Endothelial cell of umbilical vein (primary cell): Measurements from ENCODE around the gene MRPS26. TPM values are rescaled to one million over a fixed set of nuclear protein-coding genes. Genes with fewer than 3 reads are reported as not detected.

ENCODE experiments used
- BruUV-seq: library from RNA; stranded (reverse); fragments of 400-500 nt; replicated peaks from 2 replicates; lab custom pipeline; 2021; lab: Mats Ljungman, UMichigan
- CTCF ChIA-PET: fragments of 300-600, 350-600 bp; sonication (Branson Sonifier 250); formaldehyde crosslinking; loops from one replicate; lab custom pipeline; 2021; ENCODE audit warnings: antibody characterized with exemption, inconsistent platforms; lab: Charles Lee
- POLR2A ChIA-PET: fragments of 300-600, 350-600 bp; sonication (Branson Sonifier 250); formaldehyde crosslinking; loops from one replicate; lab custom pipeline; 2021; ENCODE audit warnings: antibody characterized with exemption, inconsistent platforms; lab: Charles Lee
- DNase-seq: peaks from one replicate; pipeline ENCODE4 v3.0.0-alpha.2; 2011; ENCODE audit warnings: low read depth, low spot score
- FAIRE-seq: peaks from 2 replicates; lab custom pipeline; 2011; peaks lifted over from hg19 to GRCh38; lab: Jason Lieb, UNC
- H2AFZ ChIP-seq: 2 replicates; pipeline ENCODE4 v1.6.0; 2012; ENCODE audit warnings: low read depth, low read length, control low read depth, inconsistent platforms
- H3K27ac ChIP-seq: 2 replicates; pipeline ENCODE4 v1.5.1; 2011; ENCODE audit warnings: low read depth, mild to moderate bottlenecking, control low read depth, low read length, moderate library complexity; ENCODE audit not compliant: insufficient read depth
- H3K27me3 ChIP-seq, 2 experiments: 2 replicates each; pipeline versions ENCODE4 v1.6.0 to v1.6.1; 2011; ENCODE audit warnings: low read length in 2 of 2, mixed read lengths in 1 of 2; ENCODE audit not compliant: control insufficient read depth in 2 of 2, insufficient read depth in 2 of 2
- H3K36me3 ChIP-seq, 2 experiments: 2 replicates in 1 of 2; 3 replicates in 1 of 2; pipeline ENCODE4 v1.5.1; 2011; ENCODE audit warnings: low read length in 2 of 2, mild to moderate bottlenecking in 1 of 2, moderate library complexity in 1 of 2; ENCODE audit not compliant: control insufficient read depth in 2 of 2, insufficient read depth in 2 of 2; ENCODE audit errors: extremely low read depth in 1 of 2
- H3K4me1 ChIP-seq: 3 replicates; pipeline ENCODE4 v1.5.1; 2011; ENCODE audit warnings: mild to moderate bottlenecking, low read length; ENCODE audit not compliant: control insufficient read depth, insufficient read depth; ENCODE audit errors: extremely low read depth
- H3K4me2 ChIP-seq: 2 replicates; pipeline ENCODE4 v1.6.1; 2011; ENCODE audit warnings: low read length, control low read depth, mixed read lengths; ENCODE audit not compliant: insufficient read depth
- H3K4me3 ChIP-seq, 3 experiments: fragments of 200-600 bp in 1 of 3; sonication (generic), shearing (Covaris generic) in 1 of 3; replicated peaks in 1 of 3; 2 replicates each; pipeline ENCODE4 v1.5.1; 2011 to 2016; ENCODE audit warnings: control low read depth in 3 of 3, low read length in 3 of 3, mild to moderate bottlenecking in 2 of 3, inconsistent platforms in 1 of 3, low read depth in 1 of 3, moderate library complexity in 1 of 3; ENCODE audit not compliant: insufficient read depth in 1 of 3
- H3K79me2 ChIP-seq: 2 replicates; pipeline ENCODE4 v1.6.0; 2012; ENCODE audit warnings: low read length, inconsistent platforms; ENCODE audit not compliant: control insufficient read depth, insufficient read depth
- H3K9ac ChIP-seq: replicated peaks from 2 replicates; pipeline ENCODE3; 2011; ENCODE audit warnings: low read length, control low read depth; ENCODE audit not compliant: insufficient read depth; ENCODE audit errors: extremely low read depth
- H3K9me1 ChIP-seq: replicated peaks from 3 replicates; pipeline ENCODE4 v1.6.0; 2011; ENCODE audit warnings: mild to moderate bottlenecking, low read length; ENCODE audit not compliant: control insufficient read depth, insufficient read depth; ENCODE audit errors: extremely low read depth
- H3K9me3 ChIP-seq: replicated peaks from 2 replicates; pipeline ENCODE4 v1.5.1; 2012; ENCODE audit warnings: low read length, inconsistent platforms; ENCODE audit not compliant: control insufficient read depth, insufficient read depth
- H4K20me1 ChIP-seq: replicated peaks from 2 replicates; pipeline ENCODE3; 2011; ENCODE audit warnings: mild to moderate bottlenecking, low read length; ENCODE audit not compliant: control insufficient read depth, insufficient read depth; ENCODE audit errors: extremely low read depth
- CTCF ChIP-seq, 2 donors: IDR thresholded peaks; 1 replicate in 1 of 2; 2 replicates in 1 of 2; pipeline ENCODE4 v1.5.1; 2011; ENCODE audit warnings: low read length in 2 of 2, mild to moderate bottlenecking in 2 of 2, moderate library complexity in 2 of 2, control low read depth in 1 of 2, inconsistent platforms in 1 of 2, low read depth in 1 of 2; ENCODE audit not compliant: insufficient read depth in 1 of 2; ENCODE audit errors: extremely low read depth in 1 of 2
- EZH2 ChIP-seq: IDR thresholded peaks from 2 replicates; pipeline ENCODE4 v1.6.1; 2012; ENCODE audit warnings: borderline replicate concordance, low read depth, mild to moderate bottlenecking, moderate library complexity, low read length, inconsistent platforms; ENCODE audit not compliant: severe bottlenecking
- FOS ChIP-seq: IDR thresholded peaks from 2 replicates; pipeline ENCODE4 v1.6.1; 2011; ENCODE audit warnings: mild to moderate bottlenecking, low read length, moderate library complexity, borderline replicate concordance; ENCODE audit not compliant: insufficient read depth
- GATA2 ChIP-seq: IDR thresholded peaks from 2 replicates; pipeline ENCODE4 v1.7.0; 2011; ENCODE audit warnings: low read depth, mild to moderate bottlenecking, moderate library complexity, mixed read lengths, low read length; ENCODE audit not compliant: insufficient read length, insufficient read depth
- JUN ChIP-seq: IDR thresholded peaks from 2 replicates; pipeline ENCODE4 v1.6.1; 2011; ENCODE audit warnings: borderline replicate concordance, low read depth; ENCODE audit not compliant: insufficient read length, insufficient read depth
- MAX ChIP-seq: IDR thresholded peaks from 2 replicates; pipeline ENCODE4 v1.6.1; 2011; ENCODE audit not compliant: insufficient read depth, insufficient read length
- MYC ChIP-seq: IDR thresholded peaks from one replicate; pipeline ENCODE4 v1.6.1; 2011; ENCODE audit warnings: mild to moderate bottlenecking, low read depth, low read length
- POLR2A ChIP-seq: IDR thresholded peaks from 2 replicates; pipeline ENCODE4 v1.6.1; 2012; ENCODE audit warnings: low read depth, mild to moderate bottlenecking, control low read depth, low read length
- POLR2AphosphoS5 ChIP-seq: IDR thresholded peaks from 2 replicates; pipeline ENCODE4 v1.6.1; 2012; ENCODE audit warnings: low read depth, mild to moderate bottlenecking, control low read depth, low read length, moderate library complexity; ENCODE audit not compliant: insufficient read depth
- dilution Hi-C: fragments of 300-500 bp; cut with MboI; formaldehyde crosslinking; loops from one replicate; pipeline ENCODE4 v1.15.0; 2019; ENCODE audit warnings: low sequenced_read_pairs; ENCODE audit not compliant: extremely low pct_ligation_motif_present
- intact Hi-C: fragments of 100-400 bp; cut with micrococcal nuclease; formaldehyde crosslinking; loops from one replicate; pipeline ENCODE4 v1.10.0; 2022
- polyA plus RNA-seq, 4 experiments: library from polyadenylated mRNA; depleted of rRNA in 3 of 4; stranded (reverse) in 3 of 4; unstranded in 1 of 4; fragments of >200 nt; gene quantifications; 2 replicates each; pipeline versions ENCODE4 v1.2.1 to v1.2.3, GENCODE V29; 2011 to 2012; ENCODE audit warnings: missing spikeins in 1 of 4
- total RNA-seq: library from RNA; stranded (reverse); gene quantifications from 2 replicates; pipeline ENCODE4 v1.2.3, GENCODE V29; 2021

The MRPS26 gene
- total and polyA plus RNA-seq, 2 donors (not counting 3 experiments of a cell fraction or from before 2014, with no cell fraction given) = 41.0 to 43.9 TPM

GRCh38 chr20:3085571-3086072 is 39.8 kb downstream of the MRPS26 start:
- H3K4me1 ChIP-seq = peaks cover 2% of the 10 kb centered on the region
- no peak for DNase-seq
- H4K20me1 ChIP-seq = no peaks in the 10 kb centered on the region
- POLR2A ChIA-PET = no interaction called here
- intact Hi-C loops (no loop called here), dilution Hi-C loops (no loop called here)
- H3K27ac ChIP-seq = no peak overlapping the region
- peaks cover 28 to 32% of the 10 kb centered on the region in 2 experiments for H3K27me3 ChIP-seq
- no TSS peak for BruUV-seq
- H3K9me3 ChIP-seq = no peaks in the 10 kb centered on the region
- CTCF ChIA-PET = interaction anchor here (1.5 kb wide), 1 partner anchor 20 kb away, joined by 4 read pairs; no protein-coding TSS in a partner anchor
- H3K4me3 ChIP-seq = no peak overlapping the region
- H3K9me1 ChIP-seq = no peaks in the 10 kb centered on the region
- H3K9ac ChIP-seq = no peak overlapping the region
- FAIRE-seq = no peak
- H3K79me2 ChIP-seq = no peaks in the 10 kb centered on the region
- TF ChIP-seq EZH2 = no peak
- TF ChIP-seq MAX = no peak
- TF ChIP-seq GATA2 = no peak
- no peak for TF ChIP-seq MYC
- TF ChIP-seq POLR2A = no peak
- TF ChIP-seq JUN = no peak
- TF ChIP-seq FOS = no peak
- TF ChIP-seq CTCF (IDR thresholded peaks at IDR 0.05; ENCODE audit: extremely low read depth in 1 of 2, insufficient read depth in 1 of 2, low read depth in 1 of 2, low read length in 2 of 2) = no peak
- no peak for TF ChIP-seq POLR2AphosphoS5
- no peaks in the 10 kb centered on the region for H3K36me3 ChIP-seq
- H3K4me2 ChIP-seq = no peak overlapping the region
- H2AFZ ChIP-seq = no peak overlapping the region
